Measurements from ENCODE around the gene SMYD3.

GRCh38 chr1:246213947-246214346 is 293.1 kb downstream of the SMYD3 start:
- TF ChIP-seq CTCF (IDR thresholded peaks at IDR 0.05) (no peak), REST (IDR thresholded peaks at IDR 0.05; ENCODE audit: insufficient read depth in 1 of 2, low read depth in 2 of 2, low read length in 1 of 2) (no peak), POLR2AphosphoS5 (IDR thresholded peaks at IDR 0.05; ENCODE audit: low read depth, low read length) (no peak)

Measured in Panc1 (cell line).